ENCODE data around the gene CDC42EP5. TPM values are rescaled to one million over a fixed set of nuclear protein-coding genes. Genes with fewer than 3 reads are reported as not detected.

The CDC42EP5 gene
- total and polyA plus RNA-seq, 7 donors = 12.1 to 529 (median 16.6) TPM

- no peak for DNase-seq
- intact Hi-C loops (cut with DNase I) = no loop called here
- TF ChIP-seq CTCF (IDR thresholded peaks at IDR 0.05) (no peak), POLR2A (IDR thresholded peaks at IDR 0.05) (no peak), EP300 (IDR thresholded peaks at IDR 0.05) (no peak), POLR2AphosphoS5 (IDR thresholded peaks at IDR 0.05) (no peak)
- Histone ChIP-seq H3K9me3 (no peaks in the 10 kb centered on the region), H3K27me3 (no peaks in the 10 kb centered on the region), H3K27ac (no peak overlapping the region), H3K36me3 (peaks cover 0 to 24% (median 6%) of the 10 kb centered on the region in 4 donors), H3K4me1 (peaks cover 0 to 10% (median 8%) of the 10 kb centered on the region in 4 donors), H3K4me3 (no peak overlapping the region)
- 93 to 95% methylated on average over 5 of the region's 5 CpGs for WGBS, 2 donors
These were observed 32.5 kb downstream of the CDC42EP5 start for GRCh38 chr19:54440641-54441040.

- H3K27ac ChIP-seq = no peak overlapping the region
- WGBS, 2 donors = 61 to 71% methylated on average over 15 of the region's 15 CpGs
- H3K4me1 ChIP-seq = peaks cover 0 to 23% (median 21%) of the 10 kb centered on the region in 4 donors
- H3K36me3 ChIP-seq = peaks cover 0 to 11% (median 0%) of the 10 kb centered on the region in 4 donors
- intact Hi-C loops (cut with DNase I) = no loop called here
- no peaks in the 10 kb centered on the region for H3K9me3 ChIP-seq
- TF ChIP-seq CTCF (IDR thresholded peaks at IDR 0.05) (peak in 1 of 4 experiments; percentile 17), EP300 (IDR thresholded peaks at IDR 0.05) (no peak)
- H3K4me3 ChIP-seq = no peak overlapping the region
- DNase-seq = no peak
- no peaks in the 10 kb centered on the region for H3K27me3 ChIP-seq
These were observed 33.8 kb downstream of the CDC42EP5 start for GRCh38 chr19:54439174-54439851.

GRCh38 chr19:54436628-54437252 lies 36.4 kb downstream of the CDC42EP5 start:
- peak overlapping the region in 1 of 4 donors; percentile 16 for H3K27ac ChIP-seq
- WGBS, 2 donors = 82 to 91% methylated on average over 10 of the region's 10 CpGs
- TF ChIP-seq CTCF (IDR thresholded peaks at IDR 0.05) (no peak), EP300 (IDR thresholded peaks at IDR 0.05) (no peak), POLR2AphosphoS5 (IDR thresholded peaks at IDR 0.05) (no peak), POLR2A (IDR thresholded peaks at IDR 0.05) (no peak)
- H3K27me3 ChIP-seq = peaks cover 3 to 12% (median 8%) of the 10 kb centered on the region in 3 donors
- H3K9me3 ChIP-seq = no peaks in the 10 kb centered on the region
- H3K4me1 ChIP-seq = peaks cover 0 to 26% (median 23%) of the 10 kb centered on the region in 4 donors
- no peaks in the 10 kb centered on the region for H3K36me3 ChIP-seq
- intact Hi-C loops (cut with DNase I) = no loop called here
- H3K4me3 ChIP-seq = no peak overlapping the region
- no peak for DNase-seq

GRCh38 chr19:54436031-54436523 lies 37.0 kb downstream of the CDC42EP5 start:
- Histone ChIP-seq H3K4me1 (peaks cover 0 to 32% (median 25%) of the 10 kb centered on the region in 4 donors), H3K27me3 (peaks cover 8 to 19% (median 15%) of the 10 kb centered on the region in 3 donors), H3K27ac (peak overlapping the region in 1 of 4 donors; percentile 16), H3K9me3 (no peaks in the 10 kb centered on the region), H3K36me3 (no peaks in the 10 kb centered on the region), H3K4me3 (no peak overlapping the region)
- 76 to 77% methylated on average over 15 of the region's 15 CpGs for WGBS, 2 donors
- TF ChIP-seq POLR2A (IDR thresholded peaks at IDR 0.05) = no peak
- no peak for TF ChIP-seq POLR2AphosphoS5 (IDR thresholded peaks at IDR 0.05)
- TF ChIP-seq CTCF (IDR thresholded peaks at IDR 0.05) = no peak
- no peak for TF ChIP-seq EP300 (IDR thresholded peaks at IDR 0.05)
- intact Hi-C loops (cut with DNase I) = no loop called here
- DNase-seq = no peak
